ENCODE results near the gene BGN.

DNA sequence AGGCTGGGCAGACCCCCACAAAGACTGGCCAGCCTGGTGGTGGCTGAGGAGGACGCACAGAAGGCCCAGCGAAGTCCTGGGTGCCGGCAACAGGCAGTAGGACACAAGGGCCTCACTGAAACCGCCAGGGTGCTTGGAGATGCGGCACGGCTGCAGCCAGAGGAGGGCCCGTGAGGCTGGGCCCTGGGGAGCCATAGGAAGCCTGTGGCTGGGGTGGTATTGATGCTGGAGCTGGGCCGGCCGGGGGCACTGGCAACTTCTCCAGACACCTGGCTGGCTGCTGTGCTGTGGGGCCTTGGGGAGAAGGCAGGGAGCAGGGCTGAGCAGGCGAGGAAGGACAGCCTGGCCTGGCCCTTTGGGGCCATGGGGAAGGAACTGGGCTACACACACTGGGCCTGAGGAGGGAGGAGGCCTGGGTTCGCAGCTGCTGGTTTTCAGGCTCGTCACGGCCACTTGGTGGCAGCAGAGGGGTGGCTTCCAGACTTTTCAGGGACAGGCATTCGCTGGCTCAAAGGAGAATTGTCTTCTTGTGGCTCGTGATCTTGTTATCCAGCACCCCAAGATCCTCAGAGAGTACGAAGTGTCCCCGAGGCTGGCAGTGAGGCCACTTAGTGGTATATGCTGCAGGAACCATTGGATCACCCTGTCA is 59.9 kb downstream of the BGN start:
- TF ChIP-seq POLR2A (IDR thresholded peaks at IDR 0.05; ENCODE audit: low read depth, low read length) (no peak), SPI1 (IDR thresholded peaks at IDR 0.05; ENCODE audit: low read depth, low read length) (no peak), POU2F2 (IDR thresholded peaks at IDR 0.05; ENCODE audit: low read depth, low read length) (no peak)

Data from GM12891 (cell line).